Bronchial epithelial cell (primary cell): ENCODE data around the gene CA10. TPM values are rescaled to one million over a fixed set of nuclear protein-coding genes. Genes with fewer than 3 reads are reported as not detected.

Experiments used
- DNase-seq: peaks from one replicate; pipeline ENCODE4 v3.0.0-alpha.2; 2010; ENCODE audit warnings: low read depth
- FAIRE-seq: peaks from 2 replicates; lab custom pipeline; 2011; peaks lifted over from hg19 to GRCh38; lab: Jason Lieb, UNC
- H3K27me3 ChIP-seq: 2 replicates; pipeline ENCODE4 v1.5.1; 2011; ENCODE audit warnings: low read length; ENCODE audit not compliant: control insufficient read depth, insufficient read depth
- H3K36me3 ChIP-seq: 2 replicates; pipeline ENCODE4 v1.5.1; 2011; ENCODE audit warnings: low read length; ENCODE audit not compliant: control insufficient read depth, insufficient read depth
- H3K4me3 ChIP-seq: 2 replicates; pipeline ENCODE4 v1.5.1; 2011; ENCODE audit warnings: mild to moderate bottlenecking, low read depth, low read length, control low read depth
- CTCF ChIP-seq: IDR thresholded peaks from 2 replicates; pipeline ENCODE4 v1.5.1; 2011; ENCODE audit warnings: mild to moderate bottlenecking, moderate library complexity, low read length, control low read depth, inconsistent platforms; ENCODE audit not compliant: insufficient read depth, severe bottlenecking
- total RNA-seq: library from RNA; depleted of rRNA; stranded (reverse); fragments of >200 nt; gene quantifications from 2 replicates; pipeline ENCODE4 v1.2.1, GENCODE V29; 2014

The CA10 gene
- total RNA-seq, 1 donor from 2014 or later, result not detected

DNA sequence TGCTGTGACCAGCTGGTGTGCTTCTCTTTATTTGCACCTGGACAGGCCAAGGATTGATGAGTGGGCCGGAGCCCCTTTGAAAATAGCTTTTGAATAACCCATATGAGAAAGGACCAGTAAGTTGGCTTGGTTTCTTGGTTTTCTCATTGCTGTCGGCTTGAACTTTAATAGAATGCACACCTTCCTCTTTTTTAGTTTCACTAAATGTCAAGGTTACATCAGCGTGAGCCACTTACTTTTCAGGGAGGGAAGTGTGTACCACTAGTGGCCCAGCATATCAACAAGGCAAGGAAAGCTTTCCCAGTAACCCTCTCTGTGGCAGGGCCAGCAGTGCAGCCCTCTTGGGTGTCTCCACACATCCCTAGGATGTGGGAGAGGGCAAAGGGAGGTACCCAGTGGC is 433.3 kb downstream of the CA10 start:
- Histone ChIP-seq H3K4me3 (no peak overlapping the region), H3K27me3 (no peaks in the 10 kb centered on the region), H3K36me3 (no peaks in the 10 kb centered on the region)
- no peak for TF ChIP-seq CTCF
- FAIRE-seq (no peak), DNase-seq (no peak)

DNA sequence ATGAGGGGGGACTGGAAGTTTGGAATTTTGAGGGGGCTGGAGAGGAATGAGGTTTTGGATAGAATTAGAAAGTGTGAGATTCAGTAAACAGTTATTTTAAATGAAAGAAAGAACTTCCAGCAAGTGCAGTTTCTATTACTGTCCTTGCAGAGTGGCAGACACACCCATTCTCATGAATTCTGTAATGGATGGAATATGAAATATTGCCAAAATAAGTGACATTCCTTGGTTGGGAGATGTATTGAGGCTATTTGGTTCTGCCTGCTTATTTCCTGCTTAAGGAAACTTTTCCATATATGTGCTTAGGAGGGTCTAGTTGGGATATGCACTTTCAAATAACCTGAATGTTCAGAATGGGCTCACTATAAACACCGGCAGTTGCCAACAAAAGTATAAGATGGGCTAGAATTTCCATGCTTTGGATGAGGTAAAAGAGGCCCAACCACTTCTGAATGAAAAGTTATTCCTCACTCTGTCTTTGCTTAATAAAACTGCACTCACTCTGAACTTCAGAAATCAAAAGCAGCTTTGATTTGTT is 434.4 kb downstream of the CA10 start:
- TF ChIP-seq CTCF, result no peak
- no peaks in the 10 kb centered on the region for H3K36me3 ChIP-seq
- FAIRE-seq, result no peak
- no peak overlapping the region for H3K4me3 ChIP-seq
- no peaks in the 10 kb centered on the region for H3K27me3 ChIP-seq
- no peak for DNase-seq

DNA sequence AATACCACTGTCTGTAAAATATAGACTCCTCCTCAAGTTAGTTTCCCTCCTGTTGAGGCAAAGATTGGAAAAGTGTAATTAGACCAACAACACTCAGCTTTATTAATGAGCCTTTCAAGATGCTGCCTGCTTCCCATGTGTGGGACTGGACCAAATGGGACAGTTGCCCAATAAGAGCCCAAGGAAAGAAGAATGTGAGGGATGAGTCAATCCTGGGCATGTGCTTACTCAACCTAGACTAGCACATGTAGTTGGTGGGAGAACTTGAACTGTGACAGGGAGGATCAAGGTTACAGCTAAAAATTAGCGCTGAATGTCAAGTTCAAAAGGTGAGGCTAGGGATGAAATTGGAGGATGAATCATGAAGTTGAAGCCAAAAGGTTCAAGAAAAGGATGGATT is 435.5 kb downstream of the CA10 start:
- Histone ChIP-seq H3K27me3 (no peaks in the 10 kb centered on the region), H3K4me3 (no peak overlapping the region), H3K36me3 (no peaks in the 10 kb centered on the region)
- FAIRE-seq (no peak), DNase-seq (peak; percentile 49)
- TF ChIP-seq CTCF, result no peak

GRCh38 chr17:51721730-51722129 is 436.8 kb downstream of the CA10 start:
- DNase-seq, result no peak
- H3K27me3 ChIP-seq, result no peaks in the 10 kb centered on the region
- FAIRE-seq, result no peak
- no peak overlapping the region for H3K4me3 ChIP-seq
- no peak for TF ChIP-seq CTCF
- no peaks in the 10 kb centered on the region for H3K36me3 ChIP-seq

- H3K27me3 ChIP-seq, result no peaks in the 10 kb centered on the region
- no peaks in the 10 kb centered on the region for H3K36me3 ChIP-seq
- DNase-seq (no peak), FAIRE-seq (no peak)
- no peak overlapping the region for H3K4me3 ChIP-seq
- no peak for TF ChIP-seq CTCF
These were observed 438.1 kb downstream of the CA10 start for GRCh38 chr17:51720439-51720838.

- no peak overlapping the region for H3K4me3 ChIP-seq
- no peaks in the 10 kb centered on the region for H3K27me3 ChIP-seq
- DNase-seq (no peak), FAIRE-seq (no peak)
- TF ChIP-seq CTCF, result no peak
- H3K36me3 ChIP-seq, result no peaks in the 10 kb centered on the region
These were observed 439.5 kb downstream of the CA10 start for GRCh38 chr17:51718983-51719382.
